HG02623 (cell line): ENCODE data around the gene MRPS33.
A peak's percentile ranks its signal among the peaks of the same experiment; 100 is the strongest.
"Not testable (repeated sequence)": the region's sequence is repeated elsewhere in the genome, so short reads cannot be mapped to it uniquely, and the experiment has no call there.

Source experiments
- ATAC-seq: cut with Tn5 transposase; IDR thresholded peaks from one replicate; pipeline ENCODE4 v1.9.1; 2021; ENCODE audit warnings: moderate library complexity; ENCODE audit not compliant: unreplicated experiment

MRPS33 gene

GRCh38 chr7:141014524-141015395 lies at the start of gene MRPS33:
Gene MRPS33, minus strand, starts transcription at chr7:141014952. Its CDS starts 4,319 bp downstream, at chr7:141010633.
- ATAC-seq = peak; percentile 99

DNA sequence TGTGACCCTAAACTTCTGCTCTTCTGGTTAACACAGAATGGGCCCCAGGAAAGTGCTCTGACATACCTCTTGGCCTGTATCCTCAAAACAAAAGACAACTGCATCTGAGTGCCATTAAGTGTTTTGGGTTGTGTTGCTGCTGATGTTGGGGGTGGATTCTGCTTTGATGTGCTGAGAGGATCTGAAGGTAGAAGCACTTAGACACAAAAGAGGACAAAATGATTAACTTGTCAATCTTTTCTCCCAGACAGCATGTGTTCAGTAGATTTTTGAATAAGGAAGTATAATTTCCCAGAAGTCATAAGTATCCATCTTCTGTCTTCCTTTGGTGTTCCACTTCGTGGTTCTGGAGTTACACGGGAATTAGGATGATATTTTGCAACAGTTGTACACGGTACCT lies 43.0 kb upstream of the MRPS33 start:
- ATAC-seq = no peak

- no peak for ATAC-seq
These were observed 40.4 kb upstream of the MRPS33 start for GRCh38 chr7:141055146-141055545.

DNA sequence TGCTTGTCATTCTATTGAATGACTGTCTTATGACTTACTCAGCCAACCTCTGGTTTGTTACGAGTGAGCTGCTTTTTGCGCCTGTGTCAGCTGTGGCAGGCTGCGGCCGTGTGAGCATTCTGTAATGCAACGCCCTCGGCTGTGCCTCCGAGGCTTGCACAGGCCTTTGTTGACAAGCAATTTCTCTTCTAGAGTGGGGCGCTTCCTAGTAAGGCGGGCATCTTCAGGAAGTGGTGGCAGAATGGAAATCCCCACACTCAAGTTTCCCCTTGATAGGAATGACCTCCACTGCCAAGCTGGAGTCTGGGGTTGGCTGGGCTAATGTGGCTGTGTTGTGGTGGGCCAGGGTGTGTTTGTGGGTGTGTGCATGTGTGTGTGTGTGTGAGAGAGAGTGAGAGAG lies 38.9 kb upstream of the MRPS33 start:
- ATAC-seq = no peak

DNA sequence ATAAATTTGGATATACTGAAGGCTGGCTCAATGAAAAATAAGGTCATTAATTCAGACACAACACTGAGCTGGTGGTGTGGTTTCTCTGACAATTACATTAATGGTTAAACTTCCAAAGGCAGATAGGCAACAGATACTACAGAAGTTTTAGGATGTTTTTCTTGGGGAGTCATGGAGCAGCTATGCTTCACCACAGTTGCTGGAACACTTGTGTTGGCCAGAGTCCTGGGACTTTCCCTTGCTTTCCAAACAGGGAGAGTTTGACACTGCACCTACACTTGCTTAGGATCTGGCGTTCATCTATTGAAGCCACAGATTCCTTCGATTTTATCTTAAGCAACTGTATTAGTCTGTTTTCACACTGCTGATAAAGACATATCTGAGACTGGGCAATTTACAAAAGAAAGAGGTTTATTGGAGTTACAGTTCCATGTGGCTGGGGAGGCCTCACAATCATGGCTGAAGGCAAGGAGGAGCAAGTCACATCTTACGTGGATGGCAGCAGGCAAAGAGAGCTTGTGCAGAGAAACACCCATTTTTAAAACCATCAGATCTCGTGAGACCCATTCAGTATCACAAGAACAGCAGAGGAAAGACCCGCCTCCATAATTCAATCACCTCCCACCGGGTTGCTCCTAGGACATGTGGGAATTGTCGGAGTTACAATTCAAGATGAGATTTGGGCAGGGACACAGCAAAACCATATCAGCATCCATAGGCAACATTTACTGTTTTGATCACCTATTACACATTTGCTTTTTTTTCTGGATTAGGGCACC lies 31.3 kb upstream of the MRPS33 start:
- no peak for ATAC-seq

- ATAC-seq = no peak
These were observed 30.5 kb upstream of the MRPS33 start for GRCh38 chr7:141045126-141045841.

DNA sequence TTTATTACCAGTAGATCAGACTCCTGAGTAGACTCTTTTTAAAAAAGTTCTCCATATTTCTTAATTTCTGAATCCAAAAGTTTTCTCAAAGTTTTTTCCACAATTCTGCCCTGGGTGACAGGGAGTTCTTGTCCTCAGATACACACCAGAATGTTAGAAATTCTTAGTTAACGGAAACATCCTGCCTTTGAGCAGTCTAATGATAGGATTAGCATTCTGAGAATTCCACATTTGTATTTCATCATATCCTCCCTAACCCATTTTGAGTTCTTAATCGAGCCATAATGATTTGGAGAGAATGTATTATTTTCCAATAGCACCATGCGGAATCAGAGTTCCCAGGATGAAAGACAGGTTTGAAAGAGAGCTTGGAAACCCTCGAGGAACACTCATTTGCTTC lies 28.9 kb upstream of the MRPS33 start:
- no peak for ATAC-seq

DNA sequence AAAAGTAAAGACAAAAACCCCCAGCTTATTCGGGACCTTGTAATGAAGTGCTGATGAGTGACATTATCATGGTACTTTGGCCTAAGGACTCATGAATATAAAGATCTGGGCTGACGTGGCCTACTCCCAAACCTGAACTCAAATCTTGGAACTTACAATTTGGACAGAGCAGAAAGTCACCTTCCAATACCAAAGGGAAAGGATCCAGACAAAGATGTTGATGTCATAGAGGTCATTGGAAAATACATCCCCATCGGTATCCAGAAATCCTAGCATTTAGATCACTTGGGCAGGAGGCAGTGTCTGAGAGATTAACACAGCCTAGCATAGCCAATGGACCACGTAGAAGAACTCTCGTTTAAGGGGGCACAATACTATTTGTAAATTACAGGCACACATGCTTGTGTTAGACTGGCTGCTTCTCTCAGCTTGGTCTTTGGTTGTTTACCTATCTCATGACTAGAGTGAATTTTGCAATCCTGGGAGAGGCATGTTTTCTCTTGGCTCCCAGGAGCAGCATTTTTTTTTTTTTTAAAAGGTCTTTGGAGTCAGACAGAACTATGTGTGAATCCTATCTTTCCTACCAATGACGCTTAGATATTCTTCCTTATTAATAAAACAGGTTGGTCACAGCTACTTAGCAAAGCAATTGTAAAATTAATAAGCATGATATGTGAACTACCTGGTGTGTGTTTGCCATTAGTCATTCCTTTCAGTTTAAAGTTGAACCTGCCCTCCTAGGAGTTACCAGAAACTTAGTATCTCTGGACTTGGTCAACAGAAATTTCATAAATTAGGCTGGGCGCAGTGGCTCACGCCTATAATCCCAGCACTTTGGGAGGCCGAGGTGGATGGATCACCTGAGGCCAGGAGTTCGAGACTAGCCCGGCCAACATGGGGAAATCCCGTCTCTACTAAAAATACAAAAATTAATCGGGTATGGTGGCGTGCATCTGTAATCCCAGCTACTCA lies 27.8 kb upstream of the MRPS33 start:
- ATAC-seq = no peak

DNA sequence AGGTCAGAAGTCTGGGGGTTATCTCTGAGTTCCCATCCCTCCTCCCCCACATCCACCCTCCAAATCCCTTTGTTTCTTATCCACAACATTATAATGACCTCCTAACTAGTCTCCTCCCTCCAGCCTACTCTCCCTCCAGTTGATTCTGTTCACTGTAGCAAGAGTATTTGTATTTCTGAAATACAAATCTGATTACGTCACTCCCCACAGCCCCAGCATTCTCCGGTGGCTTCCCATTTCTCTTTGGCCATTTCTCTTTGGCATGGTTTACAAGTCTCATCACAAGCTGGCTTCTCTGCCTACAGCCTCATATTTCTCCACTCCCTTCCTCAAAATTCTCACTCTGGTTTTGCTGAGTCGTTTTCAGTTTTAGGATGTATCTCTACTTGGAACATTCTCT lies 24.6 kb upstream of the MRPS33 start:
- ATAC-seq = no peak

GRCh38 chr7:141038100-141038499 lies 23.3 kb upstream of the MRPS33 start:
- ATAC-seq = not testable (repeated sequence)

DNA sequence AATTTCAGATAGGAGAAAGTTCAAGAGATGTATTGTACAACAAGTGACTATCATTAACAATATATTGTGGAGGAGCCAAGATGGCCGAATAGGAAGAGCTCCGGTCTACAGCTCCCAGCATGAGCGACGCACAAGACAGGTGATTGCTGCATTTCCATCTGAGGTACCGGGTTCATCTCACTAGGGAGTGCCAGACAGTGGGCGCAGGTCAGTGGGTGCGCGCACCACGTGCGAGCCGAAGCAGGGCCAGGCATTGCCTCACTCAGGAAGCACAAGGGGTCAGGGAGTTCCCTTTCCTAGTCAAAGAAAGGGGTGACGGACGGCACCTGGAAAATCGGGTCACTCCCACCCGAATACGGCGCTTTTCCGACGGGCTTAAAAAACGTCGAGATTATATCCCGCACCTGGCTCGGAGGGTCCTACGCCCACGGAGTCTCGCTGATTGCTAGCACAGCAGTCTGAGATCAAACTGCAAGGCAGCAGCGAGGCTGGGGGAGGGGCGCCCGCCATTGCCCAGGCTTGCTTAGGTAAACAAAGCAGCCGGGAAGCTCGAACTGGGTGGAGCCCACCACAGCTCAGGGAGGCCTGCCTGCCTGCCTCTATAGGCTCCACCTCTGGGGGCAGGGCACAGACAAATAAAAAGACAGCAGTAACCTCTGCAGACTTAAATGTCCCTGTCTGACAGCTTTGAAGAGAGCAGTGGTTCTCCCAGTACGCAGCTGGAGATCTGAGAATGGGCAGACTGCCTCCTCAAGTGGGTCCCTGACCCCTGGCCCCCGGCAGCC lies 18.0 kb upstream of the MRPS33 start:
- ATAC-seq = not testable (repeated sequence)

- no peak for ATAC-seq
These were observed 14.0 kb upstream of the MRPS33 start for GRCh38 chr7:141028767-141029166.

GRCh38 chr7:141027043-141027442 lies 12.3 kb upstream of the MRPS33 start:
- ATAC-seq = no peak

DNA sequence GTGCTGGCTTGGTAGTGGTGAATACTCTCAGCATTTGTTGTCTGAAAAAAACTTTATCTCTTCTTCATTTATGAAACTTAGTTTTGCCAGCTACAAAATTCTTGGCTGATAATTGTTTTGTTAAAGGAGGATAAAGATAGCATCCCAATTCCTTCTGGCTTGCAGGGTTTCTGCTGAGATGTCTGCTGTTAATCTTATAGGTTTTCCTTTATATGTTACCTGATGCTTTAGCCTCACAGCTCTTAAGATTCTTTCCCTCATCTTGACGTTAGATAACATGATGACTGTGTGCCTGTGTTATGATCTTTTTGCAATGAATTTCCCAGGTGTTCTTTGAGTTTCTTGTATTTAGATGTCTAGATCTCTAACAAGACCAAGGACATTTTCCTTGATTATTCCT lies 9.9 kb upstream of the MRPS33 start:
- ATAC-seq = no peak

GRCh38 chr7:141023295-141023694 lies 8.5 kb upstream of the MRPS33 start:
- ATAC-seq = no peak

DNA sequence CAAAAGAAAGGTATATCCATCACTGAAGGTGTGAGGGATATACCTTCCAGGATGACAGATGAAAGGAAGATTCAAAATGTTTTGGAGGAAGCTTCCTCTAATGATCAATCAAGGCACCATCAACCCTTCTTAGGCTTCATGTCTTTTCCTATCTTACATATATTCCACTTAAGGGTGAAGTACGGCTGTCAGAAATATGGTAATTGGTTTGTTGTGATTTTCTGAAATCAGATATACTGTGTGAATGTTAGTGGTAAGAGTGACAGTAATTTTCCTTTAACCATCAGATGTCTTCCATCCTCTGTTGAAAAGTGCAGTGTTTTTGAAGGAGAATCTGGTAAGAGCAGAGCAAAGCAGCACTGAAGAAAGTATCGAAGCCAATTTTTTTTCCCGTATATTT lies 2.8 kb upstream of the MRPS33 start:
- ATAC-seq = no peak

DNA sequence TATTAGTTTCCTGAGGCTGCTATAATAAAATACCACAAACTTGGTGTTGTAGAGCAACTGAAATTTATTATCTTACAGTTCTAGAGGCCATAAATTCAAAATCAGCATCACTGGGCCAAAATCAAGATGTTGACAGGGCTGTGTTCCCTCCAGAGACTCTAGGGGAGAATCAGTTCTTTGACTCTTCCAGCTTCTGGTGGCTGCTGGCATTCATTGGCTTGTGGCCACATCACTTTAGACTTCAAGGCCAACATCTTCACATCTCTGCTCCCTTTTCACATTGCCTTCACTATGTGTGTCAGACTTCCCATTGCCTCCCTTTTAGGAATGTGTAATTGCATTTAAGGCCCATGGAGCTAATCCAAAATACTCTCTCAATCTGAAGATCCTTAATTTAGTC lies 1.6 kb upstream of the MRPS33 start:
- ATAC-seq = no peak

GRCh38 chr7:141014125-141014523 lies 628 bp downstream of the MRPS33 start:
- peak; percentile 1 for ATAC-seq

- no peak for ATAC-seq
These were observed 1.4 kb downstream of the MRPS33 start for GRCh38 chr7:141013345-141013715.
